Activated B cell treated with CpG ODN at 0.5 μM for 24 hours (primary cell): ENCODE results near the gene MOCS2. TPM values are rescaled to one million over a fixed set of nuclear protein-coding genes. Genes with fewer than 3 reads are reported as not detected.

ENCODE experiments used
- ATAC-seq: fragments of 200-7000 bp; cut with Tn5 transposase; one replicate; pipeline ENCODE4 v1.10.0; 2021; ENCODE audit warnings: low read depth, mild to moderate bottlenecking, moderate library complexity
- CTCF ChIA-PET: fragments of 350-600 bp; sonication (Branson Sonifier 250); formaldehyde crosslinking; loops from one replicate; lab custom pipeline; 2021; ENCODE audit warnings: antibody characterized with exemption; lab: Charles Lee
- POLR2A ChIA-PET: fragments of 350-600 bp; sonication (Branson Sonifier 250); formaldehyde crosslinking; loops from one replicate; lab custom pipeline; 2021; ENCODE audit warnings: antibody characterized with exemption; lab: Charles Lee
- DNase-seq: peaks from one replicate; pipeline ENCODE4 v3.0.0; 2022
- H3K27ac Mint-ChIP-seq: one replicate; pipeline ENCODE4 v1.8.0; 2020; ENCODE audit warnings: mixed read lengths
- H3K27me3 Mint-ChIP-seq: one replicate; pipeline ENCODE4 v1.8.0; 2021; ENCODE audit warnings: mixed read lengths
- H3K36me3 Mint-ChIP-seq: one replicate; pipeline ENCODE4 v1.8.0; 2021; ENCODE audit warnings: low read depth, mixed read lengths
- H3K4me1 Mint-ChIP-seq: one replicate; pipeline ENCODE4 v1.8.0; 2021; ENCODE audit warnings: mixed read lengths
- H3K4me3 Mint-ChIP-seq: one replicate; pipeline ENCODE4 v1.8.0; 2020; ENCODE audit warnings: mild to moderate bottlenecking, mixed read lengths
- H3K9me3 Mint-ChIP-seq: one replicate; pipeline ENCODE4 v1.8.0; 2020; ENCODE audit warnings: mixed read lengths
- intact Hi-C: fragments of 100-400 bp; cut with micrococcal nuclease; formaldehyde crosslinking; loops from one replicate; pipeline ENCODE4 v1.15.1; 2024
- total RNA-seq: library from RNA; stranded (reverse); gene quantifications from 2 replicates; pipeline ENCODE4 v1.2.3, GENCODE V29; 2022
- TF ChIP-seq, protein P1 (sequence below): fragments of 200-600 bp; IDR thresholded peaks from one replicate; pipeline ENCODE4 v1.8.0; 2022; ENCODE audit warnings: antibody characterized with exemption, mild to moderate bottlenecking

The MOCS2 gene
- total RNA-seq, 1 donor from 2014 or later, result 16.8 TPM

GRCh38 chr5:53127107-53127506, 17.6 kb upstream of the MOCS2 start:
- ChIA-PET POLR2A (no interaction called here), CTCF (no interaction called here)
- TF ChIP-seq, protein P1, sequence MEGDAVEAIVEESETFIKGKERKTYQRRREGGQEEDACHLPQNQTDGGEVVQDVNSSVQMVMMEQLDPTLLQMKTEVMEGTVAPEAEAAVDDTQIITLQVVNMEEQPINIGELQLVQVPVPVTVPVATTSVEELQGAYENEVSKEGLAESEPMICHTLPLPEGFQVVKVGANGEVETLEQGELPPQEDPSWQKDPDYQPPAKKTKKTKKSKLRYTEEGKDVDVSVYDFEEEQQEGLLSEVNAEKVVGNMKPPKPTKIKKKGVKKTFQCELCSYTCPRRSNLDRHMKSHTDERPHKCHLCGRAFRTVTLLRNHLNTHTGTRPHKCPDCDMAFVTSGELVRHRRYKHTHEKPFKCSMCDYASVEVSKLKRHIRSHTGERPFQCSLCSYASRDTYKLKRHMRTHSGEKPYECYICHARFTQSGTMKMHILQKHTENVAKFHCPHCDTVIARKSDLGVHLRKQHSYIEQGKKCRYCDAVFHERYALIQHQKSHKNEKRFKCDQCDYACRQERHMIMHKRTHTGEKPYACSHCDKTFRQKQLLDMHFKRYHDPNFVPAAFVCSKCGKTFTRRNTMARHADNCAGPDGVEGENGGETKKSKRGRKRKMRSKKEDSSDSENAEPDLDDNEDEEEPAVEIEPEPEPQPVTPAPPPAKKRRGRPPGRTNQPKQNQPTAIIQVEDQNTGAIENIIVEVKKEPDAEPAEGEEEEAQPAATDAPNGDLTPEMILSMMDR, result no peak
- no peaks in the 10 kb centered on the region for H3K36me3 Mint-ChIP-seq
- H3K27ac Mint-ChIP-seq, result no peak overlapping the region
- intact Hi-C loops, result no loop called here
- no peak overlapping the region for H3K4me3 Mint-ChIP-seq
- H3K27me3 Mint-ChIP-seq, result no peaks in the 10 kb centered on the region
- H3K9me3 Mint-ChIP-seq, result peaks cover 2% of the 10 kb centered on the region
- ATAC-seq (no peak), DNase-seq (no peak)
- no peaks in the 10 kb centered on the region for H3K4me1 Mint-ChIP-seq

GRCh38 chr5:53126521-53126920, 17.0 kb upstream of the MOCS2 start:
- Mint-ChIP-seq H3K4me1 (no peaks in the 10 kb centered on the region), H3K4me3 (no peak overlapping the region), H3K27me3 (no peaks in the 10 kb centered on the region), H3K9me3 (peaks cover 2% of the 10 kb centered on the region), H3K36me3 (no peaks in the 10 kb centered on the region), H3K27ac (no peak overlapping the region)
- intact Hi-C loops, result no loop called here
- TF ChIP-seq, protein P1, result no peak
- ATAC-seq, result no peak
- CTCF ChIA-PET, result no interaction called here
- POLR2A ChIA-PET, result no interaction called here
- DNase-seq, result no peak

- intact Hi-C loops, result loop anchor here (2.0 kb wide), 1 partner anchor 1095 kb away; no protein-coding TSS in a partner anchor
- Mint-ChIP-seq H3K4me1 (no peaks in the 10 kb centered on the region), H3K9me3 (no peaks in the 10 kb centered on the region), H3K36me3 (no peaks in the 10 kb centered on the region), H3K4me3 (no peak overlapping the region), H3K27ac (no peak overlapping the region), H3K27me3 (no peaks in the 10 kb centered on the region)
- ATAC-seq (no peak), DNase-seq (no peak)
- POLR2A ChIA-PET, result no interaction called here
- TF ChIP-seq, protein P1, result no peak
- CTCF ChIA-PET, result no interaction called here
These were observed 14.1 kb upstream of the MOCS2 start for GRCh38 chr5:53123702-53124101.

DNA sequence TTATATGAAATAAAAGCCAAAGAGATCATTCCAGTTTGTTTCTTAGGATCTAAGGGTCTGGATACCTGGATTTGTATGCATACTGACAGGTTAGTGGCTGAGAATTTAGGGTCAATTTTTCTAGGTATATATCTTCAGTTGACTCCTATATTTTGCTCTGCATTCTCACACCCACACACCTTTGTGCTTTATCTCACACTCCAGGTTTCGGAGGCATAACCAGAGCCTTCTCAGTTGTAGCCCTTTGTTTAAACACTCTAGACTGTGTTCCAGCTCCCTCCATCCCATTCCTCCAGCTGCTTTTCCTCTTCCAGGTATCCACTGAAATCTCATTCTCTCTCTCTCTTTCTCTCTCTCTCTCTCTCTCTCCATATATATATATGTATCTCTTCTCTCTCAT, 10.6 kb upstream of the MOCS2 start:
- H3K36me3 Mint-ChIP-seq, result no peaks in the 10 kb centered on the region
- ChIA-PET POLR2A (no interaction called here), CTCF (interaction anchor here (1.2 kb wide), 1 partner anchor 1109 kb away, joined by 3 read pairs; no protein-coding TSS in a partner anchor)
- no peaks in the 10 kb centered on the region for H3K27me3 Mint-ChIP-seq
- DNase-seq, result no peak
- no peak for ATAC-seq
- H3K27ac Mint-ChIP-seq, result no peak overlapping the region
- intact Hi-C loops, result no loop called here
- H3K9me3 Mint-ChIP-seq, result no peaks in the 10 kb centered on the region
- no peak overlapping the region for H3K4me3 Mint-ChIP-seq
- H3K4me1 Mint-ChIP-seq, result no peaks in the 10 kb centered on the region
- TF ChIP-seq, protein P1, result no peak

GRCh38 chr5:53118879-53119278, 9.3 kb upstream of the MOCS2 start:
- Mint-ChIP-seq H3K9me3 (no peaks in the 10 kb centered on the region), H3K27ac (no peak overlapping the region), H3K27me3 (no peaks in the 10 kb centered on the region), H3K4me3 (no peak overlapping the region), H3K36me3 (no peaks in the 10 kb centered on the region), H3K4me1 (no peaks in the 10 kb centered on the region)
- TF ChIP-seq, protein P1, result no peak
- ChIA-PET CTCF (no interaction called here), POLR2A (interaction anchor here (0.7 kb wide), 1 partner anchor 50 kb away, joined by 7 read pairs; no protein-coding TSS in a partner anchor)
- ATAC-seq, result no peak
- DNase-seq, result no peak
- intact Hi-C loops, result no loop called here
